HFFc6 (cell line): Measurements from ENCODE around the gene MYO1F. TPM values are rescaled to one million over a fixed set of nuclear protein-coding genes. Genes with fewer than 3 reads are reported as not detected.
A peak's percentile ranks its signal among the peaks of the same experiment; 100 is the strongest.
"Not testable (repeated sequence)": the region's sequence is repeated elsewhere in the genome, so short reads cannot be mapped to it uniquely, and the experiment has no call there.

Source experiments
- DNase-seq: peaks from one replicate; pipeline ENCODE4 v3.0.0-alpha.2; 2018
- H3K27ac Mint-ChIP-seq: 2 replicates; pipeline ENCODE4 v1.8.0; 2020; ENCODE audit warnings: mild to moderate bottlenecking, mixed read lengths
- H3K27me3 Mint-ChIP-seq: 2 replicates; pipeline ENCODE4 v1.8.0; 2021; ENCODE audit warnings: mild to moderate bottlenecking, moderate library complexity, mixed read lengths; ENCODE audit not compliant: insufficient read depth
- H3K36me3 Mint-ChIP-seq: 2 replicates; pipeline ENCODE4 v1.8.0; 2021; ENCODE audit warnings: low read depth, mixed read lengths
- H3K4me1 Mint-ChIP-seq: 2 replicates; pipeline ENCODE4 v1.8.0; 2020; ENCODE audit warnings: low read depth, mixed read lengths
- H3K4me3 Mint-ChIP-seq: 2 replicates; pipeline ENCODE4 v1.8.0; 2020; ENCODE audit warnings: mild to moderate bottlenecking, moderate library complexity, mixed read lengths
- H3K9me3 Mint-ChIP-seq: 2 replicates; pipeline ENCODE4 v1.8.0; 2020; ENCODE audit warnings: mild to moderate bottlenecking, mixed read lengths
- total RNA-seq, 6 experiments: library from RNA; stranded (reverse); fragmentation: NEBNext Ultra II Directional; extraction: Animal tissue kit (Norgen Biotek cat#: 25700); gene quantifications; 2 replicates in 1 of 6; 3 replicates in 5 of 6; pipeline ENCODE4 v1.2.3, GENCODE V29; 2021
- TF ChIP-seq, protein P1 (sequence below): fragments of 200-600 bp; sonication (generic); IDR thresholded peaks from 2 replicates; pipeline ENCODE4 v1.5.0; 2021; ENCODE audit warnings: antibody characterized with exemption, mild to moderate bottlenecking

The MYO1F gene
- total RNA-seq, 6 experiments from 2014 or later = 0.09 to 0.28 (median 0.19) TPM

DNA sequence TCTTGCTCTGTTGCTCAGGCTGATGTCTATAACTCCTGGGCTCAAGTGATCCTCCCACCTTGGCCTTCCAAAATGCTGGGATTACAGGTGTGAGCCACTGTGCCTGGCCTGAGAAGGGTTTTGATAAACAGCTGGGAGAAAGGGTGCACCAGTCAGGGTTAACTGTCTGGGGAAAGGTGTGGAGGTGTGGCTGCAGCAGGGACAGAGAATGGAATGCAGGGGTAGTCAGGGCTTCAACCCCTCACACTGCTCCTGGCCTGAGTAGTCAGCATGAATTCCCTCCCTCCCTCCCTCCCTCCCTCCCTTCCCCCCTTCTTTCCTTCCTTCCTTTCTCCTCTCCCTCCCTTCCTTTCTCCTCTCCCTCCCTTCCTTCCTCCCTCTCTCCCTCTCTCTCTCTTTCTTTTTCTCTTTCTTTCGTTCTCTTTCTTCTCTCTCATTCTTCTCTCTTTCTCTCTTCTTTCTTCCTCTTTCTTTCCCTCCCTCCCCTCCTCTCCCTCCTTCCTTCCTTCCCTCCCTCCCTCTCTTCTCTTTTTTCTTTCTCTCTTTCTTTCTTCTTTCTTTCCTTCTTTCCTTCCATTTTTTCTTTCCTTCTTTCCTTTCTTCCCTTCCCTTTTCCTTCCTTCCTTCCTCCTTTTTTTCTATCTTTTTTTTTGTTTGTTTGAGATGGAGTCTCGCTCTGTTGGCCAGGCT is 16.0 kb downstream of the MYO1F start:
- Mint-ChIP-seq H3K4me3 (no peak overlapping the region), H3K9me3 (no peaks in the 10 kb centered on the region), H3K36me3 (no peaks in the 10 kb centered on the region), H3K4me1 (no peaks in the 10 kb centered on the region), H3K27me3 (peaks cover 15% of the 10 kb centered on the region), H3K27ac (no peak overlapping the region)
- TF ChIP-seq, protein P1, sequence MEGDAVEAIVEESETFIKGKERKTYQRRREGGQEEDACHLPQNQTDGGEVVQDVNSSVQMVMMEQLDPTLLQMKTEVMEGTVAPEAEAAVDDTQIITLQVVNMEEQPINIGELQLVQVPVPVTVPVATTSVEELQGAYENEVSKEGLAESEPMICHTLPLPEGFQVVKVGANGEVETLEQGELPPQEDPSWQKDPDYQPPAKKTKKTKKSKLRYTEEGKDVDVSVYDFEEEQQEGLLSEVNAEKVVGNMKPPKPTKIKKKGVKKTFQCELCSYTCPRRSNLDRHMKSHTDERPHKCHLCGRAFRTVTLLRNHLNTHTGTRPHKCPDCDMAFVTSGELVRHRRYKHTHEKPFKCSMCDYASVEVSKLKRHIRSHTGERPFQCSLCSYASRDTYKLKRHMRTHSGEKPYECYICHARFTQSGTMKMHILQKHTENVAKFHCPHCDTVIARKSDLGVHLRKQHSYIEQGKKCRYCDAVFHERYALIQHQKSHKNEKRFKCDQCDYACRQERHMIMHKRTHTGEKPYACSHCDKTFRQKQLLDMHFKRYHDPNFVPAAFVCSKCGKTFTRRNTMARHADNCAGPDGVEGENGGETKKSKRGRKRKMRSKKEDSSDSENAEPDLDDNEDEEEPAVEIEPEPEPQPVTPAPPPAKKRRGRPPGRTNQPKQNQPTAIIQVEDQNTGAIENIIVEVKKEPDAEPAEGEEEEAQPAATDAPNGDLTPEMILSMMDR = no peak
- DNase-seq = no peak

DNA sequence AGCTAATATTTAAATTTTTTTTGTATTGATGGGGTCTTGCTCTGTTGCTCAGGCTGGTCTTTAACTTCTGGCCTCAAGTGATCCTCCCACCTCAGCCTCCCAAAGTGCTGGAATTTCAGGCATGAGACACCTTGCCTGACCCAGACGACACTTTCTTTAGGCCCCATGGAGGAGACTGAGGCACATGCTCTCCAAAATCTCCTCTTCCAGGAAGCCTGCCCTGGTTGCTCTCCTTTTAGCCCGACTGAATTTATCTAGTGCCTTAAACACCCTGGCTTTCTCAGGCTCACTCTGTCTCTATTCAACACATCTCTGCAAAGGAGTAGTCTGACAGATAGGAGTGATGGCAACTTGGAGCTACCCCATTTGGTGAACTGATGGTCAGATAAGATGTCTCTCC is 18.9 kb downstream of the MYO1F start:
- DNase-seq = no peak
- Mint-ChIP-seq H3K36me3 (no peaks in the 10 kb centered on the region), H3K27ac (no peak overlapping the region), H3K9me3 (no peaks in the 10 kb centered on the region), H3K4me1 (no peaks in the 10 kb centered on the region), H3K4me3 (no peak overlapping the region), H3K27me3 (peaks cover 12% of the 10 kb centered on the region)
- TF ChIP-seq, protein P1 = no peak

DNA sequence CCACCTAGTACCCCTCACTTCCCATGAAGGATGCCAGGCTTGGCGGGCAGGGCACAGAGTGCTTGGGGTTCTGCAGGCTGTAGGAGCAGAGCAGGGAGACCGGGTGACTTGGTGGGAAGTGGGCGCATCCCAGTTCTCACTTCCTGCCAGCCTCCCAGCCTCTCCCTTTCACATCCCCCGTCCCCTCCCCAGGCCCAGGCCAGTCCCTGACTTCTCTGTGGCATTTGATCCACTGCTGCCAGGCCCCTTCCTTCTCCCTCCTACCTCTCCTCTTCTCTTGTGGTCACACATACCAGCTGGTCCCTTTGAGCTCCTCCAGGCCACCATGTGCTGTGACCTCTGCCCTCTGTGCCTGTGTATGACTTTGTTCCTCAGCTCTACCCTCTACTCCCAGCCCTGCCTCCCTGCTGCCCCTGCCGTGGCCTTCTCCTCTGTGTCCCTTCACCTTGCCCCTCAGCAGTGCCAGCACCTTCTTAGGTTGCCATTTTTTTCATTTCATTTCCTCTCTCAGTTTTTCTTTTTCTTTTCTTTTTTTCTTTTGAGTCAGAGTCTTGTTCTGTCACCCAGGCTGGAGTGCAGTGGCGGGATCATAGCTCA is 19.5 kb downstream of the MYO1F start:
- Mint-ChIP-seq H3K4me3 (no peak overlapping the region), H3K27me3 (peaks cover 10% of the 10 kb centered on the region), H3K4me1 (no peaks in the 10 kb centered on the region), H3K9me3 (no peaks in the 10 kb centered on the region), H3K27ac (no peak overlapping the region), H3K36me3 (no peaks in the 10 kb centered on the region)
- TF ChIP-seq, protein P1 = no peak
- DNase-seq = no peak

DNA sequence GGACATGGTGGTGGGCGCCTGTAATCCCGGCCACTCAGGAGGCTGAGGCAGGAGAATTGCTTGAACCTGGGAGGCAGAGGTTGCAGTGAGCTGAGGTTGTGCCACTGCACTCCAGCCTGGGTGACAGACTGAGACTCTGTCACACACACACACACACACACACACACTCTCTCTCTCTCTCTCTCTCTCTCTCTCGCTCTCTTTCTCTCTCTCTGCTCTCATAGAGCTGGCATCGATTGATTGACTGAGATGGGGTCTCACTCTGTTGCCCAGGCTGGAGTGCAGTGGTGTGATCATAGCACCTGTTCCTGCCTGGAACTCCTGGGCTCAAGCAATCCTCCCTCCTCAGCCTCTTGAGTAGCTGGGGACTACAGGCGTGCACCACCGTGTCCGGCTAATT is 23.5 kb downstream of the MYO1F start:
- H3K27ac Mint-ChIP-seq, H3K9me3 Mint-ChIP-seq, H3K4me3 Mint-ChIP-seq, H3K4me1 Mint-ChIP-seq, H3K36me3 Mint-ChIP-seq, DNase-seq, H3K27me3 Mint-ChIP-seq: not testable (repeated sequence)

DNA sequence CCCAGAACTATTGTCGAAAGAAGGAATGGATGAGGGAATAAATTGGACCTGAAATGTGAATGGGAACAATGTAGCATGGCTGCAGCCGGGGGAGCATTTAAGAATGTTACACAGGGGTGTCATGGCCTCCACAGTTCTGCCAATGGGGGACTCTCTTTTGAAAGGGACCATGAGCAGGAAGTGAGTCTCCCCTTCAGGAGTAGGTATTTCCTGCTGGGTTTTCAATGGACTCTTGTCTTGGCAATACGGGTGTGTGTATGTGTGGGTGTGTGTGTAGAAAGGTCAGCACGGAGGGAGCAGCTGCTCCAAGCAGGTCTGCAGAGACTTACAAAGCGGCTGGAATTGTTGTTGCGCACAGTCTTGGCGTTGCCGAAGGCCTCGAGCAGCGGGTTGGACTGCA is 24.4 kb downstream of the MYO1F start:
- Mint-ChIP-seq H3K36me3 (no peaks in the 10 kb centered on the region), H3K9me3 (no peaks in the 10 kb centered on the region), H3K4me3 (no peak overlapping the region), H3K4me1 (no peaks in the 10 kb centered on the region), H3K27ac (no peak overlapping the region), H3K27me3 (peaks cover 1% of the 10 kb centered on the region; the same call in 1 of the 2 replicates)
- DNase-seq = peak; percentile 10
- TF ChIP-seq, protein P1 = no peak

DNA sequence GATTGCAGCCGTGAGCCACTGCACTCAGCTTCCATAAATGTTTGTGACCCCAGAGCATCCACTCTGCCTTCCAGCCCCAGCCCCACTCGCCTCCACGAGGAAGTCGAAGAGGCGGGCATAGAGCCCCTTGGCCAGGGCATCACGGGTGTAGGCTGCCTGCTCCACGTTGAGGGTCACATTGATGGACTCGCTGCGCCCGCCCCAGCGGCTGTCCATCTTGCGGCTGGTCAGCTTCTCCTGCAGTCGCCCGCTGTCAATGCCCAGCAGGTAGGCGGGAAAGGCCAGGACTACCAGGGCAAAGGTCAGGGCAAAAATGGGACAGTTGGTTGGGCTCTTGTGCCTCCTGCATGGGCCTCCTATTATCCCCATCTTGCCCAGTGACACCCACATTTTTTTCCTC is 27.2 kb downstream of the MYO1F start:
- H3K9me3 Mint-ChIP-seq = no peaks in the 10 kb centered on the region
- H3K4me3 Mint-ChIP-seq = no peak overlapping the region
- DNase-seq = no peak
- no peaks in the 10 kb centered on the region for H3K36me3 Mint-ChIP-seq
- no peaks in the 10 kb centered on the region for H3K4me1 Mint-ChIP-seq
- TF ChIP-seq, protein P1 = no peak
- H3K27me3 Mint-ChIP-seq = no peaks in the 10 kb centered on the region; the same call in 1 of the 2 replicates
- H3K27ac Mint-ChIP-seq = no peak overlapping the region
